ENCODE measurements around the gene NR2C2. TPM values are rescaled to one million over a fixed set of nuclear protein-coding genes. Genes with fewer than 3 reads are reported as not detected.

The NR2C2 gene
- total and polyA plus RNA-seq, 4 donors = 3.3 to 21.8 (median 14.5) TPM

DNA sequence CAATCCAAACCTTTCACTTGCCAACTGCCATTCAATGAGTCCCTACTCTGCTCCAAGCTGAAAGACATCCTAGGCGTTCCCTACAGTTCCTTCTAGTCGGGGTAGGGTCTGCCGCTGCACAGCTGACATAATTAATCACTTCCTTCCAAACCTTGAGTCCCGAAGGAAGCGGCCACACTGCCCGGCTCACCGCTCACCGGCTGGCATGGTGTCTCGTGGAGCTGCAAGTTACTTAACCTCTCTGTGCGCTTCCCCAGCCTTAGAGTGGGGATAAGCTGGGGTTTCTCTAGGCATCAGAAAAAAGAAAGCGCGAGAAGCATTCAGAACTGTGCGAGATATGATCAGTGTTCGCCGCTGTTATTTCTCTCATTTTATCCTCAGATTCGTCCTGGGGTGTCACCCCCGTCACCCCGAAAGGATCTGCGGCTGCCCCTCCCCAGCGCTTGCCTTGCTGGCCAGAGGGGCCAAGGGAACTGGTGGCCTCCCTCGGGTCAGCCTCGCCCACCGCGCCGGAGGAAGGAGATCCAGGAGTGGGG lies 117.0 kb downstream of the NR2C2 start:
- TF ChIP-seq NR2F2 (IDR thresholded peaks at IDR 0.05) (no peak), HNF4A (conservative IDR thresholded peaks at IDR 0.05) (no peak), RXRA (IDR thresholded peaks at IDR 0.05) (no peak), FOXA2 (IDR thresholded peaks at IDR 0.05) (no peak), JUND (IDR thresholded peaks at IDR 0.05) (no peak), RAD21 (IDR thresholded peaks at IDR 0.05) (no peak), ATF3 (IDR thresholded peaks at IDR 0.05) (no peak), EGR1 (IDR thresholded peaks at IDR 0.05; ENCODE audit: low read depth in 2 of 2) (no peak), FOXA1 (IDR thresholded peaks at IDR 0.05) (no peak), TAF1 (conservative IDR thresholded peaks at IDR 0.05) (no peak), GABPA (IDR thresholded peaks at IDR 0.05 in 1 of 2, conservative IDR thresholded peaks at IDR 0.05 in 1 of 2) (no peak), ZBTB33 (IDR thresholded peaks at IDR 0.05) (no peak), SP1 (IDR thresholded peaks at IDR 0.05) (no peak), YY1 (IDR thresholded peaks at IDR 0.05) (no peak), HNF4G (IDR thresholded peaks at IDR 0.05) (no peak)
- TF ChIP-seq, protein P1, sequence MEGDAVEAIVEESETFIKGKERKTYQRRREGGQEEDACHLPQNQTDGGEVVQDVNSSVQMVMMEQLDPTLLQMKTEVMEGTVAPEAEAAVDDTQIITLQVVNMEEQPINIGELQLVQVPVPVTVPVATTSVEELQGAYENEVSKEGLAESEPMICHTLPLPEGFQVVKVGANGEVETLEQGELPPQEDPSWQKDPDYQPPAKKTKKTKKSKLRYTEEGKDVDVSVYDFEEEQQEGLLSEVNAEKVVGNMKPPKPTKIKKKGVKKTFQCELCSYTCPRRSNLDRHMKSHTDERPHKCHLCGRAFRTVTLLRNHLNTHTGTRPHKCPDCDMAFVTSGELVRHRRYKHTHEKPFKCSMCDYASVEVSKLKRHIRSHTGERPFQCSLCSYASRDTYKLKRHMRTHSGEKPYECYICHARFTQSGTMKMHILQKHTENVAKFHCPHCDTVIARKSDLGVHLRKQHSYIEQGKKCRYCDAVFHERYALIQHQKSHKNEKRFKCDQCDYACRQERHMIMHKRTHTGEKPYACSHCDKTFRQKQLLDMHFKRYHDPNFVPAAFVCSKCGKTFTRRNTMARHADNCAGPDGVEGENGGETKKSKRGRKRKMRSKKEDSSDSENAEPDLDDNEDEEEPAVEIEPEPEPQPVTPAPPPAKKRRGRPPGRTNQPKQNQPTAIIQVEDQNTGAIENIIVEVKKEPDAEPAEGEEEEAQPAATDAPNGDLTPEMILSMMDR (IDR thresholded peaks at IDR 0.05; ENCODE audit: low read depth, low read length, missing input control) = no peak
- TF ChIP-seq, protein P2, sequence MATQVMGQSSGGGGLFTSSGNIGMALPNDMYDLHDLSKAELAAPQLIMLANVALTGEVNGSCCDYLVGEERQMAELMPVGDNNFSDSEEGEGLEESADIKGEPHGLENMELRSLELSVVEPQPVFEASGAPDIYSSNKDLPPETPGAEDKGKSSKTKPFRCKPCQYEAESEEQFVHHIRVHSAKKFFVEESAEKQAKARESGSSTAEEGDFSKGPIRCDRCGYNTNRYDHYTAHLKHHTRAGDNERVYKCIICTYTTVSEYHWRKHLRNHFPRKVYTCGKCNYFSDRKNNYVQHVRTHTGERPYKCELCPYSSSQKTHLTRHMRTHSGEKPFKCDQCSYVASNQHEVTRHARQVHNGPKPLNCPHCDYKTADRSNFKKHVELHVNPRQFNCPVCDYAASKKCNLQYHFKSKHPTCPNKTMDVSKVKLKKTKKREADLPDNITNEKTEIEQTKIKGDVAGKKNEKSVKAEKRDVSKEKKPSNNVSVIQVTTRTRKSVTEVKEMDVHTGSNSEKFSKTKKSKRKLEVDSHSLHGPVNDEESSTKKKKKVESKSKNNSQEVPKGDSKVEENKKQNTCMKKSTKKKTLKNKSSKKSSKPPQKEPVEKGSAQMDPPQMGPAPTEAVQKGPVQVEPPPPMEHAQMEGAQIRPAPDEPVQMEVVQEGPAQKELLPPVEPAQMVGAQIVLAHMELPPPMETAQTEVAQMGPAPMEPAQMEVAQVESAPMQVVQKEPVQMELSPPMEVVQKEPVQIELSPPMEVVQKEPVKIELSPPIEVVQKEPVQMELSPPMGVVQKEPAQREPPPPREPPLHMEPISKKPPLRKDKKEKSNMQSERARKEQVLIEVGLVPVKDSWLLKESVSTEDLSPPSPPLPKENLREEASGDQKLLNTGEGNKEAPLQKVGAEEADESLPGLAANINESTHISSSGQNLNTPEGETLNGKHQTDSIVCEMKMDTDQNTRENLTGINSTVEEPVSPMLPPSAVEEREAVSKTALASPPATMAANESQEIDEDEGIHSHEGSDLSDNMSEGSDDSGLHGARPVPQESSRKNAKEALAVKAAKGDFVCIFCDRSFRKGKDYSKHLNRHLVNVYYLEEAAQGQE (IDR thresholded peaks at IDR 0.05) = no peak
- TF ChIP-seq, protein P3, sequence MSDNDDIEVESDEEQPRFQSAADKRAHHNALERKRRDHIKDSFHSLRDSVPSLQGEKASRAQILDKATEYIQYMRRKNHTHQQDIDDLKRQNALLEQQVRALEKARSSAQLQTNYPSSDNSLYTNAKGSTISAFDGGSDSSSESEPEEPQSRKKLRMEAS (IDR thresholded peaks at IDR 0.05) = no peak
- DNase-seq (ENCODE audit: low spot score) = no peak
- peak overlapping the region; percentile 92 to 98 for H3K27ac ChIP-seq (ENCODE audit: low read depth in 1 of 2, low read length in 2 of 2)
- no peaks in the 10 kb centered on the region for H3K27me3 ChIP-seq (ENCODE audit: control insufficient read depth in 4 of 4, insufficient read depth in 4 of 4, low read length in 3 of 4)
- peak overlapping the region; percentile 82 to 93 for H3K9ac ChIP-seq (ENCODE audit: low read depth in 1 of 2, low read length in 2 of 2)
- peaks cover 3 to 16% (median 15%) of the 10 kb centered on the region in 4 donors for H3K4me1 ChIP-seq (ENCODE audit: control insufficient read depth in 4 of 4, insufficient read depth in 4 of 4, low read length in 3 of 4)
- H3K4me3 ChIP-seq (ENCODE audit: low read depth in 1 of 3, low read length in 3 of 3) = peak overlapping the region; percentile 74 to 98 (median 92)
- 2% methylated on average over 25 of the region's 25 CpGs for WGBS
- no peaks in the 10 kb centered on the region for H3K9me3 ChIP-seq (ENCODE audit: control insufficient read depth in 4 of 4, low read length in 3 of 4)
- peaks cover 0 to under 1% (median 0%) of the 10 kb centered on the region in 4 donors for H3K36me3 ChIP-seq (ENCODE audit: control insufficient read depth in 4 of 4, insufficient read depth in 3 of 4, low read depth in 1 of 4, low read length in 3 of 4)
